ENCODE measurements around the gene OR10H4. TPM values are rescaled to one million over a fixed set of nuclear protein-coding genes. Genes with fewer than 3 reads are reported as not detected.

OR10H4 gene
- total and polyA plus RNA-seq, 2 of the 13 experiments (the other 11 are each of a cell fraction or from before 2014, with no cell fraction given), result not detected

- TF ChIP-seq ZNF574 (CRISPR knock-in tag; IDR thresholded peaks at IDR 0.05) (no peak), PLRG1 (conservative IDR thresholded peaks at IDR 0.05) (no peak), ZBTB20 (CRISPR knock-in tag; IDR thresholded peaks at IDR 0.05; ENCODE audit: borderline replicate concordance, low read depth) (no peak), ZNF552 (CRISPR knock-in tag; IDR thresholded peaks at IDR 0.05; ENCODE audit: borderline replicate concordance) (no peak), ZNF180 (CRISPR knock-in tag; IDR thresholded peaks at IDR 0.05; ENCODE audit: borderline replicate concordance, low read depth) (no peak), AKAP8 (CRISPR knock-in tag; IDR thresholded peaks at IDR 0.05) (0 out of 2 replicates have a peak, but pooled peaks have one; percentile 25), E2F1 (CRISPR knock-in tag; IDR thresholded peaks at IDR 0.05) (no peak), ZNF761 (CRISPR knock-in tag; conservative IDR thresholded peaks at IDR 0.05) (no peak), ZSCAN25 (CRISPR knock-in tag; IDR thresholded peaks at IDR 0.05) (no peak), ZNF558 (CRISPR knock-in tag; IDR thresholded peaks at IDR 0.05; ENCODE audit: borderline replicate concordance) (no peak), TAF1 (CRISPR knock-in tag; IDR thresholded peaks at IDR 0.05) (peak; percentile 40; the same call in 1 of the 2 replicates), MATR3 (CRISPR knock-in tag; IDR thresholded peaks at IDR 0.05) (no peak), RAD51 (IDR thresholded peaks at IDR 0.05; ENCODE audit: borderline replicate concordance) (no peak), HOXA5 (CRISPR knock-in tag; IDR thresholded peaks at IDR 0.05) (no peak), TEAD3 (CRISPR knock-in tag; optimal IDR thresholded peaks at IDR 0.05; ENCODE audit: borderline replicate concordance) (peak; percentile 29), MYC (CRISPR knock-in tag; IDR thresholded peaks at IDR 0.05; ENCODE audit: borderline replicate concordance) (no peak), ZNF274 (CRISPR knock-in tag; IDR thresholded peaks at IDR 0.05) (no peak), ZNF709 (CRISPR knock-in tag; IDR thresholded peaks at IDR 0.05) (no peak), ATF6 (CRISPR knock-in tag; conservative IDR thresholded peaks at IDR 0.05) (no peak), ATF7-NPFF (CRISPR knock-in tag; IDR thresholded peaks at IDR 0.05; ENCODE audit: low read depth) (no peak), CHD4 (IDR thresholded peaks at IDR 0.05; ENCODE audit: borderline replicate concordance, low read length) (no peak), SCMH1 (CRISPR knock-in tag; IDR thresholded peaks at IDR 0.05; ENCODE audit: borderline replicate concordance) (no peak)
- TF ChIP-seq, protein P1, sequence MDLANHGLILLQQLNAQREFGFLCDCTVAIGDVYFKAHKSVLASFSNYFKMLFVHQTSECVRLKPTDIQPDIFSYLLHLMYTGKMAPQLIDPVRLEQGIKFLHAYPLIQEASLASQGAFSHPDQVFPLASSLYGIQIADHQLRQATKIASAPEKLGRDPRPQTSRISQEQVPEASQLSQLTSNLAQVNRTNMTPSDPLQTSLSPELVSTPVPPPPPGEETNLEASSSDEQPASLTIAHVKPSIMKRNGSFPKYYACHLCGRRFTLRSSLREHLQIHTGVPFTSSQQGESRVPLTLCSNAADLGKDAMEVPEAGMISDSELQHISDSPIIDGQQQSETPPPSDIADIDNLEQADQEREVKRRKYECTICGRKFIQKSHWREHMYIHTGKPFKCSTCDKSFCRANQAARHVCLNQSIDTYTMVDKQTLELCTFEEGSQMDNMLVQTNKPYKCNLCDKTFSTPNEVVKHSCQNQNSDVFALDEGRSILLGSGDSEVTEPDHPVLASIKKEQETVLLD (CRISPR knock-in tag; IDR thresholded peaks at IDR 0.05; ENCODE audit: low read depth), result no peak
These were observed 14.3 kb upstream of the OR10H4 start, which contains the start of gene CYP4F11 (continued) for GRCh38 chr19:15934332-15935078.

Measured in HepG2 (cell line).